Pancreas (tissue), 10 donors: ENCODE results near the gene PAM16. TPM values are rescaled to one million over a fixed set of nuclear protein-coding genes. Genes with fewer than 3 reads are reported as not detected.

ENCODE experiments used
- ATAC-seq, 4 donors: fragments of 200-7000 bp; cut with Tn5 transposase; one replicate each; pipeline versions ENCODE4 v1.8.0 to v1.9.1; 2020; ENCODE audit warnings: mild to moderate bottlenecking in 4 of 4, moderate library complexity in 4 of 4
- DNase-seq, 6 donors: peaks; one replicate each; pipeline ENCODE4 v3.0.0-alpha.2; 2020
- FAIRE-seq: peaks from 2 replicates; lab custom pipeline; 2012; peaks lifted over from hg19 to GRCh38; lab: Jason Lieb, UNC
- H3K27ac ChIP-seq, 4 donors: fragments of 200-600 bp; sonication (generic); 1 replicate in 3 of 4; 2 replicates in 1 of 4; pipeline versions ENCODE4 v1.5.0 to v1.8.0; 2020
- H3K27me3 ChIP-seq, 4 donors: fragments of 200-600 bp; one replicate each; pipeline ENCODE4 v1.8.0; 2021
- H3K36me3 ChIP-seq, 3 donors: fragments of 200-600 bp; sonication (generic) in 1 of 3; one replicate each; pipeline versions ENCODE4 v1.5.0 to v1.8.0; 2020 to 2021
- H3K4me1 ChIP-seq, 3 donors: fragments of 200-600 bp; one replicate each; pipeline ENCODE4 v1.8.0; 2021
- H3K4me3 ChIP-seq, 4 donors: fragments of 200-600 bp; sonication (generic) in 2 of 4; one replicate each; pipeline versions ENCODE4 v1.5.0 to v1.8.0; 2020 to 2021
- H3K9me3 ChIP-seq, 4 donors: fragments of 200-600 bp; one replicate each; pipeline ENCODE4 v1.8.0; 2021
- WGBS, 2 donors: extraction: QIAGEN DNeasy Blood & Tissue Kit; methylation state at CpG; one replicate each; pipeline ENCODE4 v1.1.7; 2013; 5-methylcytosine and 5-hydroxymethylcytosine counted together
- intact Hi-C, 3 donors: fragments of 100-400 bp; cut with DNase I; formaldehyde crosslinking; loops; one replicate each; pipeline versions ENCODE4 v1.11.1 to v1.14.2; 2022
- polyA plus RNA-seq, 2 donors: library from polyadenylated mRNA; stranded (reverse); fragments of 200-250 nt; gene quantifications; one replicate each; pipeline ENCODE4 v1.2.3, GENCODE V29; 2013
- total RNA-seq, 6 donors: library from RNA; stranded (reverse); fragmentation: NEBNext Ultra II Directional in 4 of 6; extraction: Animal tissue kit (Norgen Biotek cat#: 25700) in 4 of 6; gene quantifications; one replicate each; pipeline versions ENCODE4 v1.2.1 to v1.2.4, GENCODE V29; 2021 to 2023
- TF ChIP-seq, protein P1 (sequence below), 4 donors: fragments of 200-600 bp; sonication (generic) in 3 of 4; IDR thresholded peaks; one replicate each; pipeline versions ENCODE4 v1.5.0 to v1.8.0; 2021; ENCODE audit warnings: antibody characterized with exemption in 4 of 4
- donor health status: healthy with polysubstance abuse.
- donor health status: DM: no; HTN: no; CAD: no; lungs with moderate emphysema.
- donor health status: DM: no; HTN: no; CAD: no.
- donor health status: control.
- donor health status: control.
- donor health status: Bipolar disorder and iron deficiency.
- donor health status: DM: yes; HTN: yes; CAD: no.
- donor health status: DM: no; HTN: no; CAD: no.
- donor health status: DM: no; HTN: no; CAD: no.
- donor health status: DM: yes; HTN: yes; CAD: no.

The PAM16 gene
- total and polyA plus RNA-seq, 8 donors = 12.2 to 106 (median 27.2) TPM

DNA sequence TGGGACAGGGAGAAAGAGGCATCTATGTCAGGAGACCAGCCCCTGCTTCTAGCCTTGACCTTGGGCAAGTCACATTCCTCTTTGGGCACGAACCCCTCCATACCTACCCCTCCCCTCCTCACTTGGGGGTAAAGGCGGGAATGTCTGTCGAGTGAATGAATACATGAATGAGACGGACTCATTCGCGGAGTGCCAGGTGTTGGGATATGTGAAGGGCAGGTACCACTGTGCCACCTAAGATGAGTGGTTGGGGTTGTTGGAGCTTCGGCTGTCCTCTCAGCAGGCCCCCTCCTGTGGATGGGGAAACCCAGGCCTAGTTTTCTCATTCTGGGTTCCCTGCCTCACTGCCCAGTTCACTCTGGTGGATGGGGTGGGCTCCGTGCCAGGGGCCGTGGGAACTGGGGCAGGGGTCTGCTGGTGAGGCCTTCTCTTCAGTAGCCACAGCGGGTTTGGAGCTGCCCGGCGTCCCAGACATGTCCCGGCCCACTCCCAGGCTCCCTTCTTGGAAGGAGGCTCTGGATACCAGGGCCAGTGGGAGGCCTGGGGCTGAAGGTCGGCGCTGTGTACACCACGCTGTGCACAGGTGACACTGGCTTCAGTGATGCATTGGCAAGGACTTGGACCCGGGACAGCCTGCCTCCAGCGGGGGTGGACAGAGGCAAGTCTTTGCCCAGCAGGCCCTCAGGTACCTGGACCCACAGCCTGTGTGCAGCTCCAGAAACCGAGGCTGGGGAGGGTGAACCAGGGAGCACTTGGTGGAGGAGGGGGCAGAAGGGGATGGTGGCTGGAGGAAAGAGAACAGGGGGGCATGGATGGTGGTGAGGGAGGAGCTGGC lies 29.6 kb downstream of the PAM16 start:
- H3K4me3 ChIP-seq = no peak overlapping the region
- peak overlapping the region in 1 of 4 donors; percentile 4 for H3K27ac ChIP-seq
- no peak for FAIRE-seq
- no peaks in the 10 kb centered on the region for H3K9me3 ChIP-seq
- ATAC-seq = no peak
- DNase-seq = peak in 4 of 6 donors; percentile 9 to 66 (median 42)
- peaks cover 17 to 33% (median 32%) of the 10 kb centered on the region in 3 donors for H3K4me1 ChIP-seq
- WGBS, 2 donors = 62% methylated on average over 19 of the region's 19 CpGs
- TF ChIP-seq, protein P1, sequence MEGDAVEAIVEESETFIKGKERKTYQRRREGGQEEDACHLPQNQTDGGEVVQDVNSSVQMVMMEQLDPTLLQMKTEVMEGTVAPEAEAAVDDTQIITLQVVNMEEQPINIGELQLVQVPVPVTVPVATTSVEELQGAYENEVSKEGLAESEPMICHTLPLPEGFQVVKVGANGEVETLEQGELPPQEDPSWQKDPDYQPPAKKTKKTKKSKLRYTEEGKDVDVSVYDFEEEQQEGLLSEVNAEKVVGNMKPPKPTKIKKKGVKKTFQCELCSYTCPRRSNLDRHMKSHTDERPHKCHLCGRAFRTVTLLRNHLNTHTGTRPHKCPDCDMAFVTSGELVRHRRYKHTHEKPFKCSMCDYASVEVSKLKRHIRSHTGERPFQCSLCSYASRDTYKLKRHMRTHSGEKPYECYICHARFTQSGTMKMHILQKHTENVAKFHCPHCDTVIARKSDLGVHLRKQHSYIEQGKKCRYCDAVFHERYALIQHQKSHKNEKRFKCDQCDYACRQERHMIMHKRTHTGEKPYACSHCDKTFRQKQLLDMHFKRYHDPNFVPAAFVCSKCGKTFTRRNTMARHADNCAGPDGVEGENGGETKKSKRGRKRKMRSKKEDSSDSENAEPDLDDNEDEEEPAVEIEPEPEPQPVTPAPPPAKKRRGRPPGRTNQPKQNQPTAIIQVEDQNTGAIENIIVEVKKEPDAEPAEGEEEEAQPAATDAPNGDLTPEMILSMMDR (IDR thresholded peaks at IDR 0.05) = no peak
- no peaks in the 10 kb centered on the region for H3K36me3 ChIP-seq
- intact Hi-C loops = no loop called here
- H3K27me3 ChIP-seq = no peaks in the 10 kb centered on the region

DNA sequence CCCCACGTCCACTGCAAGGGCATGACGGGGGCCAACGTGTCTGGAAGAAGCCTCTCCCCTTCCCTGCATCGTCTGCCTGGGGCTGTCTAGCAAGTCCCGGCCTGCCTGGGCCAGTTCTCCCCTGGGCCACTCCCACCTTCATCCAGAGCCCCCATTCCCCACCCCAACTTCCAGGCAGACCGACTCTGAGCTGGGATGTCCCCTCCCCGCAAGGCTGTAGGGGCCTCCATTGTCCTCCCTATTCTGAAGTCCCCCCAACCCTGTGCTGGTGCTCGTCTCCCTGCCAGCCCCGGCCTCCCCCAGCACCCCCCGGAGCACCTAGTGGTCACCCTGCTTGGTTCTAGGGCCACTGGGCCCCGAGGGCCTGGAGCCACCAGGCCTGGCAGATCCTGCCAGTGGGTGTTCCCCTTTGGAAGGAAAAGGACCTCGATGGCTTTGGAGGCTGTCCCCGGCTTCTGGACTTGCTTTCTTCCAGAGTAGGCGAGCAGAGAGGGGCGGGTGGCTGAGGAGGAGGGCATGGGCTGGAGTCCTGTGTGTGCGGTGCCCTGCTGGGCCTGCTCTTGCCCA lies 30.5 kb downstream of the PAM16 start:
- TF ChIP-seq, protein P1 (IDR thresholded peaks at IDR 0.05) = no peak
- WGBS, 2 donors = 59 to 68% methylated on average over 16 of the region's 16 CpGs
- H3K36me3 ChIP-seq = no peaks in the 10 kb centered on the region
- DNase-seq = peak in 2 of 6 donors; percentile 12 to 14
- H3K9me3 ChIP-seq = no peaks in the 10 kb centered on the region
- FAIRE-seq = no peak
- no peak overlapping the region for H3K4me3 ChIP-seq
- H3K4me1 ChIP-seq = peaks cover 17 to 33% (median 32%) of the 10 kb centered on the region in 3 donors
- intact Hi-C loops = no loop called here
- H3K27ac ChIP-seq = peak overlapping the region in 1 of 4 donors; percentile 13
- no peak for ATAC-seq
- H3K27me3 ChIP-seq = no peaks in the 10 kb centered on the region

DNA sequence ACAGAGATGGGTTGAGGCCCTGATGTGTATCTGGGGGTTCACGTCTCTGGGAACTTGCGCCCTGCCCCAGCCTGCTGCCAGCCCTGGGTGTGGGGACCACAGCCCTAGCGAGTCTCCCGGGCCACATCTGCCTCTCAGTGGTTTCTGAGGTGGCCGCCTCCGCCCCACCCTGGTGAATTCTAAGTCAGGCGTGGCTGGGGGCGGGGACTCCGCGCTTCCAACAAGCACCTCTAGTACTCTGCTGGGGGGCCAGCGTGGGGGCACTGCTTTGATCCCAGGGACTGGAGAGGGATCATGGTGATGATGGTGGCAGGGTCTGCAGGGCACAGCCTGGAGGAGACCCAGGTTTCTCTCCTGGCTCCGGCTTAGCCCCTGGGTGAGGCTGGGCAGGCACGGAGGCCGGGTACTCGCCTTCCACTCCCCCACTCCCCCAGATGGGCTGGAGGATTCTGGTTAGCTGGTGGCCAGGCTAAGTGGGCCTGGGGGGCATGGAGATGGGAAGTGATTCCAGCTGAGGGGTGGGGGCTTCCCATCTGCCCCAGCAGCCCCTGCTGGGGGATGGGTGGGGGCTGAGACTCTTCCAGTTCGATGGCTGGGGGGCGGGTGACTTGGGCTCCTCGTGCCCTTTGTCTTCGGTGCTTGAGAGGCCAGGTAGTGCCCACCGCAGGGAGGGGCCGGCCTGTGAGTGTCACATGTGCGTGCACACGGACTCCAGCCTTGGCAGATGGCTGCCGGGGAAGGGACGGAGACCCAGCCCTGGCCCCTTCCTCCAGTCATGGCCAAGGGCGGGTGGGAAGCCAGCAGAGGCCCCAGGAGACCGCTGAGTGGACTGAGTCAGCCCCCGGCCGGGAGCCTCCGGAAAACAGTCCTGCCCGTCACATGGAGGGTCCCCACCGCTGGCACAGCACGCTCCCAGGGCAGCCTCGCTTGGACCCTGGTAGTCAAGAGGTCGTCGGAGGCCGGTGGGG lies 31.4 kb downstream of the PAM16 start:
- peak in 4 of 6 donors; percentile 17 to 75 (median 42) for DNase-seq
- no peak overlapping the region for H3K4me3 ChIP-seq
- intact Hi-C loops = no loop called here
- no peak for ATAC-seq
- H3K27me3 ChIP-seq = no peaks in the 10 kb centered on the region
- 73 to 78% methylated on average over 27 to 37 of the region's 37 CpGs for WGBS, 2 donors
- no peaks in the 10 kb centered on the region for H3K9me3 ChIP-seq
- H3K4me1 ChIP-seq = peaks cover 17 to 30% (median 28%) of the 10 kb centered on the region in 3 donors
- peak overlapping the region in 3 of 4 donors; percentile 6 to 35 (median 13) for H3K27ac ChIP-seq
- TF ChIP-seq, protein P1 (IDR thresholded peaks at IDR 0.05) = no peak
- H3K36me3 ChIP-seq = no peaks in the 10 kb centered on the region
- no peak for FAIRE-seq

DNA sequence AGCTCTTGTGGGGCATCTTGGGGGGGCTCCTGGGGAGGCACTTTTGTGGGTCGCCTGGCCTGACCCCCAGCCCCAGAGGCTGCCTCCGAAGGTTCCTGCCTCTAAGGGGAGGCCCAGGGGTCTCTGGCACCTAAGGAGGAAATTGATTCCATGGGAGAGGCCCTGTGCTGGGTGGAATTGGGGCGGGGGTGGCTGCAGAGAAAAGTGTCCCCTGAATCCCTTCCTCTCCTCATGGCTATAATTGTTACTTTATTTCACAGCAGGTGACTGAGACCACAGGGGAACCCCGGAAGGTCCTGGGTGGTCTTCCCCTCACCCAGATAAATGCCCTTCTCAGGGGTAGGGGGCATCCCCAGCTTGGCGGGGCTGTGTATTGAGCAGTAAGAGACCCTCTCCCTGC lies 32.2 kb downstream of the PAM16 start:
- WGBS, 2 donors = 73 to 81% methylated on average over 5 of the region's 5 CpGs
- intact Hi-C loops = no loop called here

More for the DNA sequence above, 32.2 kb downstream of the PAM16 start:
- TF ChIP-seq, protein P1 (IDR thresholded peaks at IDR 0.05) = no peak
- ATAC-seq = no peak
- Histone ChIP-seq H3K27ac (peak overlapping the region; percentile 11 to 38 (median 28)), H3K4me1 (peaks cover 12 to 25% (median 22%) of the 10 kb centered on the region in 3 donors), H3K9me3 (no peaks in the 10 kb centered on the region), H3K4me3 (no peak overlapping the region), H3K27me3 (no peaks in the 10 kb centered on the region), H3K36me3 (no peaks in the 10 kb centered on the region)
- no peak for DNase-seq
- FAIRE-seq = no peak
